Left ventricle myocardium inferior (tissue), 1 donor: ENCODE measurements around the gene SLC1A3. TPM values are rescaled to one million over a fixed set of nuclear protein-coding genes. Genes with fewer than 3 reads are reported as not detected.
"Not testable (repeated sequence)": the region's sequence is repeated elsewhere in the genome, so short reads cannot be mapped to it uniquely, and the experiment has no call there.

Source experiments
- DNase-seq: peaks from one replicate; pipeline ENCODE4 v3.0.0-alpha.2; 2020
- H3K27ac ChIP-seq: fragments of 200-600 bp; replicated peaks from 2 replicates; pipeline ENCODE4 v1.8.0; 2021
- H3K27me3 ChIP-seq: fragments of 200-600 bp; 2 replicates; pipeline ENCODE4 v1.8.0; 2021; ENCODE audit warnings: low read depth
- H3K36me3 ChIP-seq: fragments of 200-600 bp; 2 replicates; pipeline ENCODE4 v1.8.0; 2021
- H3K4me1 ChIP-seq: fragments of 200-600 bp; 2 replicates; pipeline ENCODE4 v1.8.0; 2021
- H3K4me3 ChIP-seq: fragments of 200-600 bp; 2 replicates; pipeline ENCODE4 v1.8.0; 2021; ENCODE audit warnings: mild to moderate bottlenecking, moderate library complexity
- H3K9me3 ChIP-seq: fragments of 200-600 bp; replicated peaks from 2 replicates; pipeline ENCODE4 v1.8.0; 2021
- intact Hi-C: fragments of 100-400 bp; cut with micrococcal nuclease; formaldehyde crosslinking; loops from one replicate; pipeline ENCODE4 v1.11.0; 2022
- total RNA-seq: library from RNA; stranded (reverse); fragmentation: NEBNext Ultra II Directional; extraction: Animal tissue kit (Norgen Biotek cat#: 25700); gene quantifications from one replicate; pipeline ENCODE4 v1.2.1, GENCODE V29; 2021
- TF ChIP-seq, protein P1 (sequence below): fragments of 200-600 bp; IDR thresholded peaks from 2 replicates; pipeline ENCODE4 v1.8.0; 2021; ENCODE audit warnings: antibody characterized with exemption, mild to moderate bottlenecking, borderline replicate concordance
- donor health status: DM: no; HTN: yes; CAD: no; lungs with severe emphysema.

Gene SLC1A3
- total RNA-seq, 1 donor from 2014 or later = 144 TPM

GRCh38 chr5:36584009-36584875 is 22.2 kb upstream of the SLC1A3 start:
- Histone ChIP-seq H3K36me3 (no peaks in the 10 kb centered on the region), H3K27me3 (no peaks in the 10 kb centered on the region), H3K9me3 (no peaks in the 10 kb centered on the region), H3K4me3 (no peak overlapping the region), H3K27ac (no peak overlapping the region), H3K4me1 (no peaks in the 10 kb centered on the region)
- intact Hi-C loops = no loop called here
- TF ChIP-seq, protein P1, sequence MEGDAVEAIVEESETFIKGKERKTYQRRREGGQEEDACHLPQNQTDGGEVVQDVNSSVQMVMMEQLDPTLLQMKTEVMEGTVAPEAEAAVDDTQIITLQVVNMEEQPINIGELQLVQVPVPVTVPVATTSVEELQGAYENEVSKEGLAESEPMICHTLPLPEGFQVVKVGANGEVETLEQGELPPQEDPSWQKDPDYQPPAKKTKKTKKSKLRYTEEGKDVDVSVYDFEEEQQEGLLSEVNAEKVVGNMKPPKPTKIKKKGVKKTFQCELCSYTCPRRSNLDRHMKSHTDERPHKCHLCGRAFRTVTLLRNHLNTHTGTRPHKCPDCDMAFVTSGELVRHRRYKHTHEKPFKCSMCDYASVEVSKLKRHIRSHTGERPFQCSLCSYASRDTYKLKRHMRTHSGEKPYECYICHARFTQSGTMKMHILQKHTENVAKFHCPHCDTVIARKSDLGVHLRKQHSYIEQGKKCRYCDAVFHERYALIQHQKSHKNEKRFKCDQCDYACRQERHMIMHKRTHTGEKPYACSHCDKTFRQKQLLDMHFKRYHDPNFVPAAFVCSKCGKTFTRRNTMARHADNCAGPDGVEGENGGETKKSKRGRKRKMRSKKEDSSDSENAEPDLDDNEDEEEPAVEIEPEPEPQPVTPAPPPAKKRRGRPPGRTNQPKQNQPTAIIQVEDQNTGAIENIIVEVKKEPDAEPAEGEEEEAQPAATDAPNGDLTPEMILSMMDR = no peak
- no peak for DNase-seq

- intact Hi-C loops = no loop called here
Observed at GRCh38 chr5:36585701-36586100, 20.7 kb upstream of the SLC1A3 start.

GRCh38 chr5:36587354-36587753 is 19.1 kb upstream of the SLC1A3 start:
- intact Hi-C loops = no loop called here
- no peak overlapping the region for H3K27ac ChIP-seq
- TF ChIP-seq, protein P1 = no peak
- peaks cover 13% of the 10 kb centered on the region for H3K4me1 ChIP-seq
- no peaks in the 10 kb centered on the region for H3K36me3 ChIP-seq
- no peaks in the 10 kb centered on the region for H3K9me3 ChIP-seq
- H3K4me3 ChIP-seq = no peak overlapping the region
- DNase-seq = no peak
- no peaks in the 10 kb centered on the region for H3K27me3 ChIP-seq

More at GRCh38 chr5:36585701-36586100, 20.7 kb upstream of the SLC1A3 start:
- Histone ChIP-seq H3K4me3 (no peak overlapping the region), H3K27me3 (no peaks in the 10 kb centered on the region), H3K4me1 (peaks cover 5% of the 10 kb centered on the region), H3K9me3 (no peaks in the 10 kb centered on the region), H3K27ac (no peak overlapping the region), H3K36me3 (no peaks in the 10 kb centered on the region)
- no peak for DNase-seq
- TF ChIP-seq, protein P1 = no peak

DNA sequence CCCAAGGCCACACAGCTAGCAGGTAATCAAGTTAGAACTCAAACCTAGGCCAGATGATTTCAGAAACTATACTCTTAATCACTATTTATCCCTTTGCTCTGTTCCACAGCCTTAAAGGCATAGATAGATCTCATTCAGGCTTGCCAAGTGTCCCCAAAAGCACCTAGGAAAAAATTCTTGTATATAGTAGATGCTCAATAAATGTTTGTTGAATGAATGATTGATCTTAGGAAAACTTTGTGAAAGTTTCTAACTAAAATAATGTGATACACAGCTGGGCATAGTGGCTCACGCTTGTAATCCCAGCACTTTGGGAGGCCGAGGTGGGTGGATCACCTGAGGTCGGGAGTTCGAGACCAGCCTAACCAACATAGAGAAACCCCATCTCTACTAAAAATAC is 16.7 kb upstream of the SLC1A3 start:
- H3K4me3 ChIP-seq, H3K27ac ChIP-seq, H3K36me3 ChIP-seq, DNase-seq, intact Hi-C loops, H3K27me3 ChIP-seq, H3K9me3 ChIP-seq: not testable (repeated sequence)
- peaks cover 22% of the 10 kb centered on the region for H3K4me1 ChIP-seq

DNA sequence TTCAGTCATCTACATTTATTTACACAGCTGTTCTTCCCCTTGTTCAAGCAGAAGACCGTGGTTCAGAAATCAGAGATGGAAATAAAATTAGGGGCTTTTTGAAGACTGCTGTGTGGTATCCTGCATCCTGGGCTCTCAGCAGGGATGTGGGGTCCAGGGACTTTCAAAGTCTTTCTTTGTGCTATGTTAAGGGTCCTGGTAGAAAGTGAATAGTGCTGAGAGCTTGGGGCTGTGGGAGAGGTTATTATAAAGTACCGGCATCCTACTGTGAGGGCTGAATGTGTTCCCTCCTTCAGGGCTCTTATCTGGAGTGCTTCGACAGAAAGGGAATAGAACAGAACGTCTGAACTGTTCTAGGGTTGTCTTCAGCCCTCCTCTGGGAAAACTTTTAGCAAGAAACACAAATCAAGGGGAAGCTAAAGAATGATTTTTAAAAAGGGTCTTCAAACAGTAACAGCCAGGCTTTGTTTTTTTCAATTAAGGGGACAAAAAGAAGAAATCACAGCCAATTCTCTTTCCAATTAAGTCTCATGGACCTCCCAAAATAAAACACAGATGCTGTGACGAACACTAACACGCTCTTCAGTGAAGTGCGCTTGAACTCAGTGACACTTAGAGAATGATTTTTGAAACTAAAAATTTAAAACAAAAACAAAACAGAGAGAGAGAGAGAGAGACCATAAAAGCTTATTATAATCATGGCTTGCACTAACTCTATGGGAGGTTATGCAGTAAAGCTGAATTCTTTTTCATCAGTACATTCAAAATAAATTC is 15.7 kb upstream of the SLC1A3 start:
- Histone ChIP-seq H3K4me1 (peaks cover 22% of the 10 kb centered on the region), H3K4me3 (peak overlapping the region; percentile 1), H3K27ac (peak overlapping the region; percentile 36), H3K9me3 (no peaks in the 10 kb centered on the region), H3K27me3 (no peaks in the 10 kb centered on the region), H3K36me3 (no peaks in the 10 kb centered on the region)
- DNase-seq = no peak
- intact Hi-C loops = no loop called here
- TF ChIP-seq, protein P1 = no peak

GRCh38 chr5:36593867-36594266 is 12.5 kb upstream of the SLC1A3 start:
- Histone ChIP-seq H3K27ac (no peak overlapping the region), H3K27me3 (no peaks in the 10 kb centered on the region), H3K4me3 (no peak overlapping the region), H3K36me3 (no peaks in the 10 kb centered on the region), H3K9me3 (no peaks in the 10 kb centered on the region), H3K4me1 (peaks cover 22% of the 10 kb centered on the region)
- TF ChIP-seq, protein P1 = no peak
- intact Hi-C loops = no loop called here
- DNase-seq = no peak
